ENCODE results near the gene EIF3C.
"Not testable (repeated sequence)": the region's sequence is repeated elsewhere in the genome, so short reads cannot be mapped to it uniquely, and the experiment has no call there.

DNA sequence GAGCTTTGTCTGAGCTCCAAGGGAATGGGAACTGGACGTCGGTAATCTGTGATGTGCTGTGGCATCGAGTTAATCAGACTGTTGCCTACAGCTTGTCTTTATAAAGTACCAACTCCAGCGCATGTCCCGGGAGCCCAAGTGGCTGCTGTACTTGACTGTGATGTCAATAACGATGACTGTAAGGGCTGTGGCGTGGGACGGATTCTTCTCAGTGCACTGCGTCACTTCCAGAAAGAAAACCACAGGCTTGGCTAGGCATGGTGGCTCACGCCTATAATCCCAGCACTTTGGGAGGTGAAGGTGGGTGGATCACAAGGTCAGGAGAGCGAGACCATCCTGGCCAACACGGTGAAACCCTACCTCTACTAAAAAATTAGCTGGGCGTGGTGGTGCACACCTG is 21.8 kb upstream of the EIF3C start:
- TF ChIP-seq, protein P1, sequence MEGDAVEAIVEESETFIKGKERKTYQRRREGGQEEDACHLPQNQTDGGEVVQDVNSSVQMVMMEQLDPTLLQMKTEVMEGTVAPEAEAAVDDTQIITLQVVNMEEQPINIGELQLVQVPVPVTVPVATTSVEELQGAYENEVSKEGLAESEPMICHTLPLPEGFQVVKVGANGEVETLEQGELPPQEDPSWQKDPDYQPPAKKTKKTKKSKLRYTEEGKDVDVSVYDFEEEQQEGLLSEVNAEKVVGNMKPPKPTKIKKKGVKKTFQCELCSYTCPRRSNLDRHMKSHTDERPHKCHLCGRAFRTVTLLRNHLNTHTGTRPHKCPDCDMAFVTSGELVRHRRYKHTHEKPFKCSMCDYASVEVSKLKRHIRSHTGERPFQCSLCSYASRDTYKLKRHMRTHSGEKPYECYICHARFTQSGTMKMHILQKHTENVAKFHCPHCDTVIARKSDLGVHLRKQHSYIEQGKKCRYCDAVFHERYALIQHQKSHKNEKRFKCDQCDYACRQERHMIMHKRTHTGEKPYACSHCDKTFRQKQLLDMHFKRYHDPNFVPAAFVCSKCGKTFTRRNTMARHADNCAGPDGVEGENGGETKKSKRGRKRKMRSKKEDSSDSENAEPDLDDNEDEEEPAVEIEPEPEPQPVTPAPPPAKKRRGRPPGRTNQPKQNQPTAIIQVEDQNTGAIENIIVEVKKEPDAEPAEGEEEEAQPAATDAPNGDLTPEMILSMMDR (IDR thresholded peaks at IDR 0.05), result not testable (repeated sequence)
- not testable (repeated sequence) for TF ChIP-seq POLR2A (IDR thresholded peaks at IDR 0.05)
